ENCODE data around the gene GRIK5.

GRIK5 gene

DNA sequence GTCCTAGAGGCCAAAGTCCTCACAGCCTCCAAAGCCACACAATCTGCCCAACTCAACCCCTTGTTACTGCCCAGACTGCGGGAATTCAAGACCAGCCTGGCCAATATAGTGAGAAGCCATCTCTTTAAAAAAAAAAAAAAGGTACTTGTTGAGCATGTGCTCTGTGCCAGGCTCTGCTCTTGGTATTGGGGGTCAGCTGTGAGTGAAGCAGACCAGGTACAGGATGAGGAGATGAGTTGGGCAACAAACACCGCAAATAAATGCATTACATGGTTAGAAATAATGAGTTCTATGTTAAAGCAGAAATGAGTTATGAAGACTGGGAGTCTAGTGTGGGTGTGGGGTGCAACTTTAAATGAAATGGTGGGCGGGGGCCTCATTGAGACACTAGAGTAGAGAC, 9.9 kb downstream of the GRIK5 start:
- DNase-seq (ENCODE audit: extremely low read depth, low read depth), result no peak
- TF ChIP-seq, protein P1, sequence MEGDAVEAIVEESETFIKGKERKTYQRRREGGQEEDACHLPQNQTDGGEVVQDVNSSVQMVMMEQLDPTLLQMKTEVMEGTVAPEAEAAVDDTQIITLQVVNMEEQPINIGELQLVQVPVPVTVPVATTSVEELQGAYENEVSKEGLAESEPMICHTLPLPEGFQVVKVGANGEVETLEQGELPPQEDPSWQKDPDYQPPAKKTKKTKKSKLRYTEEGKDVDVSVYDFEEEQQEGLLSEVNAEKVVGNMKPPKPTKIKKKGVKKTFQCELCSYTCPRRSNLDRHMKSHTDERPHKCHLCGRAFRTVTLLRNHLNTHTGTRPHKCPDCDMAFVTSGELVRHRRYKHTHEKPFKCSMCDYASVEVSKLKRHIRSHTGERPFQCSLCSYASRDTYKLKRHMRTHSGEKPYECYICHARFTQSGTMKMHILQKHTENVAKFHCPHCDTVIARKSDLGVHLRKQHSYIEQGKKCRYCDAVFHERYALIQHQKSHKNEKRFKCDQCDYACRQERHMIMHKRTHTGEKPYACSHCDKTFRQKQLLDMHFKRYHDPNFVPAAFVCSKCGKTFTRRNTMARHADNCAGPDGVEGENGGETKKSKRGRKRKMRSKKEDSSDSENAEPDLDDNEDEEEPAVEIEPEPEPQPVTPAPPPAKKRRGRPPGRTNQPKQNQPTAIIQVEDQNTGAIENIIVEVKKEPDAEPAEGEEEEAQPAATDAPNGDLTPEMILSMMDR (IDR thresholded peaks at IDR 0.05; ENCODE audit: low read depth, low read length), result no peak

DNA sequence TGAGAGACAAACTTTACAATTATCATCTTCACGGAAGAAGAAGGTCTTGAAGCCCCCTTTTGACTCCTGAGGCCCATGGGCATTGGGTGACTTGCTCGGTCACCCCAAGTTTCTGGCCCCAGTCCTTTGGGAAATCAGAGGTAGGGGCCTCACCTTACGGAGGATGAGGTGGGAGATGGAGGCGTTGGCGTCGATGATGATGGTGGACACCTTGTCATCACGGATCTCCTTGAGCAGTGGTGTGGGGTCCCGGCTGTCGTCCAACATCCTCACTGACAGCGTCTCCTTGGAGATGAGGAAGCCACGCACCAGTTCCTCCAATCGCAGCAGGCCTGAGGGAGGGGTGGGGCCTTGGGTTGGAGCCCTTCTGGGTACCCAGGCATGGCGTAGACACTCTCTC, 10.8 kb downstream of the GRIK5 start:
- TF ChIP-seq, protein P1 (IDR thresholded peaks at IDR 0.05; ENCODE audit: low read depth, low read length), result no peak
- DNase-seq (ENCODE audit: extremely low read depth, low read depth), result no peak

DNA sequence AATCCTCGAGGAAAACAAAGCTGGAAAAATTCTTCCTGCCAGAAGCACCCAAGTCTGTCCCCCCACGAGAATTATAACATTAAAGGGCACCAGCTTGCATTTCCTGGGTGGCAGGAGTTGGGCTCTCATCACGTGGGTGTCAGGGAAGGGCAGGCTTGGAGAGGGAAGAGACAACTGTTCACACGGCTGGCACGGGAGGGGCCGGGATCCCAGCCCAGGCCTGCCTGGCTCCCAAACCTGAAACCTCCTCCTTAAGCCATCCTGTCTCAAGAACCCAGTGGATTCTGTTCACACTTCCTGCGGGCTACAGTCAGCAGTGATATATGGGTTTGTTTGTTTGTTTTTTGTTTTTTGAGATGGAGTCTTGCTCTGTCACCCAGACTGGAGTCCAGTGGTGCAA, 12.2 kb downstream of the GRIK5 start:
- no peak for DNase-seq (ENCODE audit: extremely low read depth, low read depth)
- TF ChIP-seq, protein P1 (IDR thresholded peaks at IDR 0.05; ENCODE audit: low read depth, low read length), result no peak

DNA sequence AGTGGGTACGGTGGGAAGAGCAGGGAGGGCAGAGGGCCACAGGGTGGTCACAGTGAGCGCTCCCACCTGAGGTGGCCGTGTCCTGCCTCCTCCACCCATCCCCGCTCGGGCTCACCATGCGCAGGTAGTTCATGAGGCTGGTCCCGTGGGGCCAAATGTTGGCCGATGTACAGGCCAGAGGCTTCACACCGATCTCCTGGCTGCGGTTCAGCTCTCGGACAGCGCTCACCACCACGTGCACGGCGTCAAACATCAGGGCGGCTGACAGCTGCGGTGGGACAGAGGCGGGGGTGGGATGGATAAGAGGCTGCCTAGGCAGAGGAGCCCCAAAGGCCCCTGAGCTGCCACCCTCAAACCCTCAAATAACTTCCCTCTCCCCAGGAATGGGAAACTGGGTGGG, 15.8 kb downstream of the GRIK5 start:
- TF ChIP-seq, protein P1 (IDR thresholded peaks at IDR 0.05; ENCODE audit: low read depth, low read length), result no peak
- DNase-seq (ENCODE audit: extremely low read depth, low read depth), result no peak

DNA sequence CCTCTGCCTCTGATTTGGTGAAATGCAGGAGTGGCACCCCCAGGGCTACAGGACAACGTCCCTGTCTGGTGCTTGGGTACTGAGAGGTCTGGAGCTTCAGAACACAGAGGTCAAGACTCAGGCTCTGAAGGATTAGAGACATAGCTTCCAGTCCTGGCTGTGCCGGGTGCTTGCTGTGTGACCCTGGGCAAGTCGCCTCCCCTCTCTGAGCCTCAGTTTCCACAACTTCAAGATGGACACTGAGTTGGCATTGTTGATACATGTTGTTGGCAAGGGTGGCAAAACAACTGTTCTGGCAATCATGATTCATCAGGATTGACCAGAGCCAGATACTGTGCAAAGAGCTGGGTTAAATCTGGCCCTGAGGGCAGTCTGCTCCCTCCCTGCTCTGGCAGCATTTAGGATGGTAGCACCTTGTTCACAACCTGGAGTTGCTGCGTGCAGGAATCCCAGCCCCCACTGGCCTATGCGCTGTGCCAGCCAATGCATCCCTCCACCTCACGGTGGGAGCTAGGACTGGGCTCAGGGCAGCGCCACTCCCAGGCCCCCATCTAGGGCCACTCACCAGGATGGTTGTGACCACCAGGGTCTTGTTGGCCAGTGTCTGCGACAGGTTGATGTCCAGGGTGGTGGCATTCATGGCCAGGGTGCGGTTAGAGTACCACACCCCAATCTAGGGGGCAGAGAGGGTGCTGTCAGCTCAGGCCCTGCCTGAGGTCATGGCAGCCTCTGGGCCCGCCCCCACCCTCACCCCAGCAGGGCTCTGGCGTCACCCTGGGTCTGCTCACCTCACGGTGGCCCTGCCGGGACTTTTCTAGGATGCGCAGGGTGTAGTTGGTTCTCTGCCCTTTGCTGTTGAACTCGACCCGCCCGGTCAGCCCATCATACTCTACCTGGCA, 16.7 kb downstream of the GRIK5 start:
- DNase-seq (ENCODE audit: extremely low read depth, low read depth), result no peak
- TF ChIP-seq, protein P1 (IDR thresholded peaks at IDR 0.05; ENCODE audit: low read depth, low read length), result no peak

DNA sequence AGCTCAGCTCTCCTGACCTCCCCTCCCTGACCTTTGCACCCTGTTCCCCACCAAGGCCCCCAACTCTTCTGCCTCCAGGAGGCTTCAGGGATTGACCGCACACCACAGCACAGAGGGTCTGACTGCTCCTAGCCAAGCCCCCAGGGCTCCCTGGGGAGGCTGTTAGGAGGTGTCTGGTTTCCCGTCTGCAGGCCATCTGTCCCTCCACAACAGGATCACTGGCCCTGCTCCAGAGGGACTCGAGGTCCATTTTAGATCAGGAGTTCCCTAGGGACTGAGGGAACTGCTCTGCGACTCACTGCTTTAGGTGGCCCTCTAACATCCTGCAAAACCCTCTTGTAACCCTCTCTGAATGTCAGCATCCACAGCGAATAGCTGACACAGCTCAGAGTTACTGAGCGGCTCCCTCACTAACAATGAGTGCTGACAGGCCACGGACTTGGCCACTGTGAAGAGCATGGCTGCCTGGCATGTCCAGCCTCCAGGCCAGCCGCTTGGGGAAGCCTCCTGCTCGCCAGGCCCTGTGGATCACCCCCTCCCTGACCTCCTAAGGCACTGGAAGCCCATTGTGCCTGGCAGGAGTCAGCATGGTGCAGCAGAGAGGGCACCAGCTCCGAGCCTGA, 17.7 kb downstream of the GRIK5 start:
- TF ChIP-seq, protein P1 (IDR thresholded peaks at IDR 0.05; ENCODE audit: low read depth, low read length), result no peak
- no peak for DNase-seq (ENCODE audit: extremely low read depth, low read depth)
